GM12892 (cell line): ENCODE data around the gene CIBAR2.

Source experiments
- POLR2A ChIP-seq: IDR thresholded peaks from 2 replicates; pipeline ENCODE4 v1.6.1; 2011; ENCODE audit warnings: low read depth, low read length, control low read depth
- POLR2AphosphoS5 ChIP-seq: IDR thresholded peaks from 2 replicates; pipeline ENCODE4 v1.6.1; 2011; ENCODE audit warnings: low read depth, low read length, control low read depth
- TAF1 ChIP-seq: IDR thresholded peaks from 2 replicates; pipeline ENCODE4 v1.6.1; 2011; ENCODE audit warnings: low read depth, mild to moderate bottlenecking, control low read depth, low read length, borderline replicate concordance

GRCh38 chr16:85107532-85107931 lies 4.7 kb downstream of the CIBAR2 start:
- no peak for TF ChIP-seq POLR2A
- TF ChIP-seq POLR2AphosphoS5, result no peak
- TF ChIP-seq TAF1, result no peak
